CD4-positive, alpha-beta T cell (primary cell): ENCODE measurements around the gene ROCK2. TPM values are rescaled to one million over a fixed set of nuclear protein-coding genes. Genes with fewer than 3 reads are reported as not detected.

Experiments
- ATAC-seq: fragments of 200-7000 bp; cut with Tn5 transposase; one replicate; pipeline ENCODE4 v1.10.0; 2022; ENCODE audit warnings: mild to moderate bottlenecking; ENCODE audit not compliant: poor library complexity
- CTCF ChIA-PET: fragments of 350-600 bp; sonication (Branson Sonifier 250); formaldehyde crosslinking; loops from one replicate; lab custom pipeline; 2021; ENCODE audit warnings: antibody characterized with exemption, inconsistent platforms; lab: Charles Lee
- POLR2A ChIA-PET: fragments of 350-600 bp; sonication (Branson Sonifier 250); formaldehyde crosslinking; loops from one replicate; lab custom pipeline; 2021; ENCODE audit warnings: antibody characterized with exemption, inconsistent platforms; lab: Charles Lee
- DNase-seq, 14 experiments: peaks; one replicate each; pipeline ENCODE4 v3.0.0-alpha.2; 2013 to 2020; ENCODE audit warnings: mixed read lengths in 2 of 14
- H3K27ac ChIP-seq, 2 donors: one replicate each; pipeline versions ENCODE4 v1.5.1 to v1.7.0; 2013; ENCODE audit warnings: low read length in 2 of 2, low read depth in 1 of 2, mild to moderate bottlenecking in 1 of 2
- H3K27me3 ChIP-seq, 2 experiments: 1 replicate in 1 of 2; 2 replicates in 1 of 2; pipeline versions ENCODE4 v1.6.1 to v1.7.0; 2013; ENCODE audit warnings: low read length in 2 of 2, control low read depth in 1 of 2, mild to moderate bottlenecking in 1 of 2, moderate library complexity in 1 of 2; ENCODE audit not compliant: insufficient read depth in 2 of 2, control insufficient read depth in 1 of 2
- H3K36me3 ChIP-seq: one replicate; pipeline ENCODE4 v1.6.1; 2013; ENCODE audit warnings: low read length, control low read depth; ENCODE audit not compliant: insufficient read depth
- H3K4me1 ChIP-seq: one replicate; pipeline ENCODE4 v1.6.1; 2013; ENCODE audit warnings: low read length, control low read depth; ENCODE audit not compliant: insufficient read depth
- H3K4me3 ChIP-seq: one replicate; pipeline ENCODE4 v1.5.1; 2013; ENCODE audit warnings: mild to moderate bottlenecking, low read length, moderate library complexity
- H3K9me3 ChIP-seq, 2 experiments: 1 replicate in 1 of 2; 2 replicates in 1 of 2; pipeline versions ENCODE4 v1.6.1 to v1.7.0; 2013; ENCODE audit warnings: low read length in 2 of 2, mild to moderate bottlenecking in 2 of 2, control low read depth in 1 of 2, moderate library complexity in 1 of 2; ENCODE audit not compliant: control insufficient read depth in 1 of 2, insufficient read depth in 1 of 2
- H3K27ac Mint-ChIP-seq: one replicate; pipeline ENCODE4 v1.8.0; 2020; ENCODE audit warnings: mixed read lengths
- H3K27me3 Mint-ChIP-seq: one replicate; pipeline ENCODE4 v1.8.0; 2021; ENCODE audit warnings: mixed read lengths
- H3K36me3 Mint-ChIP-seq: one replicate; pipeline ENCODE4 v1.8.0; 2021; ENCODE audit warnings: low read depth, mixed read lengths
- H3K4me1 Mint-ChIP-seq: one replicate; pipeline ENCODE4 v1.8.0; 2021; ENCODE audit warnings: low read depth, mixed read lengths
- H3K4me3 Mint-ChIP-seq: one replicate; pipeline ENCODE4 v1.8.0; 2020; ENCODE audit warnings: mild to moderate bottlenecking, mixed read lengths
- H3K9me3 Mint-ChIP-seq: one replicate; pipeline ENCODE4 v1.8.0; 2020; ENCODE audit warnings: mixed read lengths
- intact Hi-C, 2 experiments: fragments of 100-400 bp; cut with DNase I in 1 of 2; cut with micrococcal nuclease in 1 of 2; formaldehyde crosslinking; loops; one replicate each; pipeline versions ENCODE4 v1.15.1 to v1.9.0; 2023 to 2025; cut with DNase I, micrococcal nuclease
- total RNA-seq, 174 experiments: library from RNA in 2 of 174; stranded (reverse) in 2 of 174; gene quantifications; one replicate each; pipeline ENCODE4 v1.2.3 and lab custom pipeline; 2021 to 2026
- TF ChIP-seq, protein P1 (sequence below): fragments of 200-600 bp; IDR thresholded peaks from one replicate; pipeline ENCODE4 v1.8.0; 2022; ENCODE audit warnings: antibody characterized with exemption, mild to moderate bottlenecking

Gene ROCK2
- total RNA-seq, 2 experiments from 2014 or later = 6.9 to 9.4 TPM

- Histone ChIP-seq H3K36me3 (no peaks in the 10 kb centered on the region), H3K4me1 (no peaks in the 10 kb centered on the region), H3K9me3 (no peaks in the 10 kb centered on the region), H3K27me3 (no peaks in the 10 kb centered on the region), H3K4me3 (no peak overlapping the region), H3K27ac (no peak overlapping the region)
- no peak for ATAC-seq
- Mint-ChIP-seq H3K27ac (no peak overlapping the region), H3K4me3 (no peak overlapping the region), H3K9me3 (no peaks in the 10 kb centered on the region), H3K4me1 (no peaks in the 10 kb centered on the region), H3K36me3 (no peaks in the 10 kb centered on the region), H3K27me3 (no peaks in the 10 kb centered on the region)
- intact Hi-C loops = no loop called here
- no peak for DNase-seq
- CTCF ChIA-PET = no interaction called here
- POLR2A ChIA-PET = no interaction called here
- TF ChIP-seq, protein P1, sequence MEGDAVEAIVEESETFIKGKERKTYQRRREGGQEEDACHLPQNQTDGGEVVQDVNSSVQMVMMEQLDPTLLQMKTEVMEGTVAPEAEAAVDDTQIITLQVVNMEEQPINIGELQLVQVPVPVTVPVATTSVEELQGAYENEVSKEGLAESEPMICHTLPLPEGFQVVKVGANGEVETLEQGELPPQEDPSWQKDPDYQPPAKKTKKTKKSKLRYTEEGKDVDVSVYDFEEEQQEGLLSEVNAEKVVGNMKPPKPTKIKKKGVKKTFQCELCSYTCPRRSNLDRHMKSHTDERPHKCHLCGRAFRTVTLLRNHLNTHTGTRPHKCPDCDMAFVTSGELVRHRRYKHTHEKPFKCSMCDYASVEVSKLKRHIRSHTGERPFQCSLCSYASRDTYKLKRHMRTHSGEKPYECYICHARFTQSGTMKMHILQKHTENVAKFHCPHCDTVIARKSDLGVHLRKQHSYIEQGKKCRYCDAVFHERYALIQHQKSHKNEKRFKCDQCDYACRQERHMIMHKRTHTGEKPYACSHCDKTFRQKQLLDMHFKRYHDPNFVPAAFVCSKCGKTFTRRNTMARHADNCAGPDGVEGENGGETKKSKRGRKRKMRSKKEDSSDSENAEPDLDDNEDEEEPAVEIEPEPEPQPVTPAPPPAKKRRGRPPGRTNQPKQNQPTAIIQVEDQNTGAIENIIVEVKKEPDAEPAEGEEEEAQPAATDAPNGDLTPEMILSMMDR = no peak
These were observed 21.9 kb upstream of the ROCK2 start for GRCh38 chr2:11366326-11366741.

GRCh38 chr2:11365096-11365879, 20.9 kb upstream of the ROCK2 start:
- Mint-ChIP-seq H3K36me3 (no peaks in the 10 kb centered on the region), H3K27ac (no peak overlapping the region), H3K4me3 (no peak overlapping the region), H3K9me3 (no peaks in the 10 kb centered on the region), H3K4me1 (no peaks in the 10 kb centered on the region), H3K27me3 (no peaks in the 10 kb centered on the region)
- Histone ChIP-seq H3K27me3 (no peaks in the 10 kb centered on the region), H3K9me3 (no peaks in the 10 kb centered on the region), H3K4me3 (no peak overlapping the region), H3K36me3 (no peaks in the 10 kb centered on the region), H3K27ac (no peak overlapping the region), H3K4me1 (no peaks in the 10 kb centered on the region)
- CTCF ChIA-PET = no interaction called here
- intact Hi-C loops = no loop called here
- no peak for ATAC-seq
- POLR2A ChIA-PET = no interaction called here
- TF ChIP-seq, protein P1 = no peak
- no peak for DNase-seq

DNA sequence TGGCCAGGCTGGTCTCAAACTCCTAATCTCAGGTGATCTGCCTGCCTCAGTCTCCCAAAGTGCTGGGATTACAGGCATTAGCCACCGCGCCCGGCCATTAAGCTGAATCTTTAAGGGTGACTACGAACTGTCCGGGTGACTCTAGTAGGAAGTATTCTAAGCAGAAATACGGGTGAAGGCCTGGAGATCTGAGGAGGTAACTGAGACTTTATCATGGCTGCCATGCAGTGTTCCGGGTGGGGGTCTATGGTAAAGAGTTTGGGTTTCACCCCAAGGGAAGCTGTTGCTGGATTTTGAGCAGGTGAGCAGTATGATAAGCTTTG, 20.1 kb upstream of the ROCK2 start:
- no peaks in the 10 kb centered on the region for H3K4me1 Mint-ChIP-seq

More for the DNA sequence above, 20.1 kb upstream of the ROCK2 start:
- no peaks in the 10 kb centered on the region for H3K9me3 Mint-ChIP-seq
- H3K4me1 ChIP-seq = no peaks in the 10 kb centered on the region
- no peak overlapping the region for H3K27ac Mint-ChIP-seq
- intact Hi-C loops = no loop called here
- ATAC-seq = no peak
- H3K36me3 Mint-ChIP-seq = no peaks in the 10 kb centered on the region
- H3K27me3 Mint-ChIP-seq = no peaks in the 10 kb centered on the region
- no peak overlapping the region for H3K4me3 ChIP-seq
- no peak for DNase-seq
- ChIA-PET POLR2A (interaction anchor here (0.7 kb wide), 1 partner anchor 129 kb away, joined by 3 read pairs; no protein-coding TSS in a partner anchor), CTCF (no interaction called here)
- H3K9me3 ChIP-seq = no peaks in the 10 kb centered on the region
- no peaks in the 10 kb centered on the region for H3K27me3 ChIP-seq
- TF ChIP-seq, protein P1 = no peak
- H3K36me3 ChIP-seq = no peaks in the 10 kb centered on the region
- no peak overlapping the region for H3K27ac ChIP-seq
- no peak overlapping the region for H3K4me3 Mint-ChIP-seq
